ENCODE measurements around the gene SH3RF1. TPM values are rescaled to one million over a fixed set of nuclear protein-coding genes. Genes with fewer than 3 reads are reported as not detected.
"Not testable (repeated sequence)": the region's sequence is repeated elsewhere in the genome, so short reads cannot be mapped to it uniquely, and the experiment has no call there.

Gene SH3RF1
- total and polyA plus RNA-seq, 4 donors, result 14.7 to 21.9 (median 18.5) TPM

DNA sequence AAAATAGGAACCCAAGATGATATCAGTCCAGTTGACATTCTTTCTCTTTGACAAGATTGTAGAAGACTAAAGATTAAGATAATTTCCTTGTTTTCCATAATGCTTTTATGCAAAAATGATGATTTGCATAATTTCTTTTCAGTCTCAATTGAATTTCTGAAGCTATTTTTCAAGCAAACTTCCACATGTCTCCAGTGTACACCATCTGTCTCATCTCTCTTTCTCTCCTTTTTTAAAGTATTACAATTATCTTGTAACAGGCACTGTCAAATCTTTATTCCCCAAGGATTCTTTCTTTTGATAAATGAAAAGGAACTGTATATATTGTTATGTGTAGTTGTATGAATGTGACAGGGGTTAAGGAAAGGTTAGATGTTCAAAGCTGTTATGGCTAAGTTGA lies 7.9 kb upstream of the SH3RF1 start:
- H3K36me3 ChIP-seq (ENCODE audit: control insufficient read depth, insufficient read depth, low read length), result no peaks in the 10 kb centered on the region
- H3K9me3 ChIP-seq (ENCODE audit: control insufficient read depth, insufficient read depth, low read length), result no peaks in the 10 kb centered on the region
- H3K4me1 ChIP-seq (ENCODE audit: control insufficient read depth, insufficient read depth, low read length), result no peaks in the 10 kb centered on the region
- H3K27me3 ChIP-seq (ENCODE audit: control insufficient read depth, insufficient read depth, low read length), result no peaks in the 10 kb centered on the region
- no peak overlapping the region for H3K27ac ChIP-seq (ENCODE audit: low read depth, low read length)
- H3K4me3 ChIP-seq (ENCODE audit: low read depth, low read length), result no peak overlapping the region
- DNase-seq (ENCODE audit: low read depth in 4 of 6, low spot score in 6 of 6), result no peak

DNA sequence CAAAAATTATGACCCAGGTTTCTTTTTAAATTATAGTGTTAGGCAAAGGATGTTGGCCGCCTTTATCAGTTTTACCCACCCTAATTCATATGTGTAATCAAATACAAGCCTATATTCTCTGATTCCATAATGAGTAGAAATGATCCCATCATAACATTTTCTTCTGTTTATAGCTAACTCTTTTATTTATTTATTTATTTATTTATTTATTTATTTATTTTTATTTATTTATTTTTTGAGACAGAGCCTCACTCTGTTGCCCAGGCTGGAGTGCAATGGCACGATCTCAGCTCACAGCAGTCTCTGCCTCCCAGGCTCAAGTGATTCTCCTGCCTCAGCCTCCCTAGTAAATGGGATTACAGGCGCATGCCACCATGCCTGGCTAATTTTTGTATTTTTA lies 7.1 kb upstream of the SH3RF1 start:
- 100% methylated on average over 1 of the region's 3 CpGs for WGBS (ENCODE audit: insufficient coverage)
- H3K36me3 ChIP-seq (ENCODE audit: control insufficient read depth, insufficient read depth, low read length); H3K27ac ChIP-seq (ENCODE audit: low read depth, low read length); H3K27me3 ChIP-seq (ENCODE audit: control insufficient read depth, insufficient read depth, low read length); H3K4me1 ChIP-seq (ENCODE audit: control insufficient read depth, insufficient read depth, low read length); DNase-seq (ENCODE audit: low read depth in 4 of 6, low spot score in 6 of 6); H3K4me3 ChIP-seq (ENCODE audit: low read depth, low read length); H3K9me3 ChIP-seq (ENCODE audit: control insufficient read depth, insufficient read depth, low read length): not testable (repeated sequence)

- WGBS (ENCODE audit: insufficient coverage), result 44% methylated on average over 2 of the region's 2 CpGs
- Histone ChIP-seq H3K9me3 (ENCODE audit: control insufficient read depth, insufficient read depth, low read length) (no peaks in the 10 kb centered on the region), H3K4me3 (ENCODE audit: low read depth, low read length) (no peak overlapping the region), H3K4me1 (ENCODE audit: control insufficient read depth, insufficient read depth, low read length) (peaks cover 5% of the 10 kb centered on the region), H3K27me3 (ENCODE audit: control insufficient read depth, insufficient read depth, low read length) (no peaks in the 10 kb centered on the region), H3K27ac (ENCODE audit: low read depth, low read length) (no peak overlapping the region), H3K36me3 (ENCODE audit: control insufficient read depth, insufficient read depth, low read length) (no peaks in the 10 kb centered on the region)
- no peak for DNase-seq (ENCODE audit: low read depth in 4 of 6, low spot score in 6 of 6)
Observed at GRCh38 chr4:169275180-169275579, 4.4 kb upstream of the SH3RF1 start.

DNA sequence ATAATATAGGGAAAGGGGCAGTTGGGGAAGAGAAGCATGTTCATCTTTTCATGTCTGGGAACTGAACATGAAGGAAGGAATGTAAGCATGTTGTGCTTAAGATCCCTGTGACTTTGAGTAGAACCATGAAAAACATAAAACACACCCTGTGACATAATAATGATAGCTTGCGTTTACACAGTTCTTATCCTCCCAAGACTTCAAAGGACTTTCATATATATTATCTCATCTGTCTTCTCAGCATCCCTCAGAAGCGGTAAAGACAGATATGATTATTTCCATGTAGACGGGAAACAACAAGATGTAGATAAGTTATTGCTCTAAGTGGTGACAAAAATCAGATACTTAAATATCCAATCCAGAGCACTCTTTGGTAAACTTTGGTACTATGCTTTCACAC lies 3.3 kb upstream of the SH3RF1 start:
- Histone ChIP-seq H3K27ac (ENCODE audit: low read depth, low read length) (no peak overlapping the region), H3K36me3 (ENCODE audit: control insufficient read depth, insufficient read depth, low read length) (no peaks in the 10 kb centered on the region), H3K9me3 (ENCODE audit: control insufficient read depth, insufficient read depth, low read length) (no peaks in the 10 kb centered on the region), H3K27me3 (ENCODE audit: control insufficient read depth, insufficient read depth, low read length) (no peaks in the 10 kb centered on the region), H3K4me3 (ENCODE audit: low read depth, low read length) (no peak overlapping the region), H3K4me1 (ENCODE audit: control insufficient read depth, insufficient read depth, low read length) (peaks cover 5% of the 10 kb centered on the region)
- WGBS (ENCODE audit: insufficient coverage), result no CpG with 5 or more reads among the region's 3 CpGs
- DNase-seq (ENCODE audit: low read depth in 4 of 6, low spot score in 6 of 6), result no peak

DNA sequence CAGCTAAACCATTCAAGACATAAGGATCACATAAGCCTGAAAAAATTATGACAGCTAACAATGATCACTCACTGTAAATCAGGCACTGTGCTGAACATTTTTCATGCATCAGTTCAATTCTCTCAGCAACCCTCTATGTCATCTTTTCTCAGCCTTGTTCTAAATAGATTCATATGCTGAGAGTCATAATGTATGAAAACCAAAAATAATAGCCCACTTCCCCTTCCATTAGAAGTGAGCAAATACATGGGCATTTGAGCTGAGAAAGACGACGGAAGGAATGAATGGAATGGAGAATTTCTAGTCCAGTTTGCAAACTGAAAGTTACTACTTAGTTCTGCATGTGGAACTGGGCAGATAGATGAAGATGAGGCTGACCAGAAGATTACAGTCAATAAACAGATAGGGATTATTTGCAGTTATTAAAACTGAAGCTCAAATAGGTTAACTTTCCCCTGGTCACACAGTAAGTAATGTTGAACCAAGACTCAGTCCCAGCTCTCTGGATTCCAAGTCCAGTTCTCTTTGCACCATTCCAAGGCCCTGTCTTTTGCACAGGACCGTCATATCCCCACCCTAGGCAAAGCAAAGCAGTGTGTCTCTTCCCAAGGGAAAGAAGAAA lies 1.6 kb upstream of the SH3RF1 start:
- H3K4me1 ChIP-seq (ENCODE audit: control insufficient read depth, insufficient read depth, low read length), result peaks cover 10% of the 10 kb centered on the region
- no peak for DNase-seq (ENCODE audit: low read depth in 4 of 6, low spot score in 6 of 6)
- H3K9me3 ChIP-seq (ENCODE audit: control insufficient read depth, insufficient read depth, low read length), result no peaks in the 10 kb centered on the region
- no peak overlapping the region for H3K27ac ChIP-seq (ENCODE audit: low read depth, low read length)
- H3K4me3 ChIP-seq (ENCODE audit: low read depth, low read length), result no peak overlapping the region
- no peaks in the 10 kb centered on the region for H3K27me3 ChIP-seq (ENCODE audit: control insufficient read depth, insufficient read depth, low read length)
- WGBS (ENCODE audit: insufficient coverage), result no CpG with 5 or more reads among the region's 3 CpGs
- H3K36me3 ChIP-seq (ENCODE audit: control insufficient read depth, insufficient read depth, low read length), result no peaks in the 10 kb centered on the region

GRCh38 chr4:169271692-169272007 lies 894 bp upstream of the SH3RF1 start:
- no peaks in the 10 kb centered on the region for H3K27me3 ChIP-seq (ENCODE audit: control insufficient read depth, insufficient read depth, low read length)
- peaks cover 10% of the 10 kb centered on the region for H3K4me1 ChIP-seq (ENCODE audit: control insufficient read depth, insufficient read depth, low read length)
- H3K9me3 ChIP-seq (ENCODE audit: control insufficient read depth, insufficient read depth, low read length), result no peaks in the 10 kb centered on the region
- 11% methylated on average over 9 of the region's 11 CpGs for WGBS (ENCODE audit: insufficient coverage)
- no peak for DNase-seq (ENCODE audit: low read depth in 4 of 6, low spot score in 6 of 6)
- peak overlapping the region; percentile 19 for H3K27ac ChIP-seq (ENCODE audit: low read depth, low read length)
- peak overlapping the region; percentile 86 for H3K4me3 ChIP-seq (ENCODE audit: low read depth, low read length)
- H3K36me3 ChIP-seq (ENCODE audit: control insufficient read depth, insufficient read depth, low read length), result no peaks in the 10 kb centered on the region

DNA sequence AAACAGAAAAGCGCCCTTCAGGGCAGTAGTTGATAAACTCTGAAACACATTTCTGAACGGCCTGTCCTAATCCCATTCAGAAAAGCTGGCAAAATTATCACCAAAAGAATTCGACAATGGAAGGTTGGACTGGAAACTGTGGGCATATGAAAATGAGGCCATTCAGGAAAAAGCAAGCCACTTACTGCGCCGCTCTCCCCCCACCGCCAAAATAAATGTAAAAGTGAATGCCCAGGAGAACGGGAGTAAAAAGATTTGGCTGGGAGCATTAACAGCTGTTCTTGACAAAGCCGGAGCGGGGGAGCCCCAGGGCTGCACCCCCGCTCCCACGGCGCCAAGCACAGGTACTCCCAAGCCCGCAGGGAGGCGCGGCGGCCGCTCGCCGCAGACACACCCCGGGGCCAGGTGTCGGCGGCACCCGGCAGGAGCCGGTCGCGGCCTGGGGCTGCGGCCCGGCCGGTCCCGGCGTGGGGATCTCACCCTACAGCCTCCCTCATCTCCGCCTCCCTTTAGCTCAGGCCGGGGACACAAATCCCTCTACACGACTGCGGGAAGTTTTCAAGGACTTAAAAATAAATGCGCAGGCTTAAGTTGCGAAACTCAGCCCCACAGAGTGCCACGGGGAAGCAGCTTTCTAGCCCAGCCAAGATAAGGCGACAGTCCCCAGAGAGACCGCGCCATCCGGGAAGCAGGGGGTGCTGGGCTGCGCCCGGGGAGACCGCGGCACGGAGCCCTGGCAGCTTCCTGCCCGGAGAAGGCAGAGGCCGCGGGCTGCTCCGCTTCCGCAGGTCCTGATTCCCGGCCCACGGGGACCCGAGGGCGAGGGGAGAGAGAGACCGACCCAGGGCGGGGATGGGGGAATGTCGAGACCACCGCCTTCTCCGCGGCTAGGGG lies 593 bp downstream of the SH3RF1 start:
- Histone ChIP-seq H3K27ac (ENCODE audit: low read depth, low read length) (peak overlapping the region; percentile 90), H3K9me3 (ENCODE audit: control insufficient read depth, insufficient read depth, low read length) (no peaks in the 10 kb centered on the region), H3K4me3 (ENCODE audit: low read depth, low read length) (peak overlapping the region; percentile 86), H3K36me3 (ENCODE audit: control insufficient read depth, insufficient read depth, low read length) (no peaks in the 10 kb centered on the region), H3K4me1 (ENCODE audit: control insufficient read depth, insufficient read depth, low read length) (peaks cover 10% of the 10 kb centered on the region), H3K27me3 (ENCODE audit: control insufficient read depth, insufficient read depth, low read length) (no peaks in the 10 kb centered on the region)
- DNase-seq (ENCODE audit: low read depth in 4 of 6, low spot score in 6 of 6), result peak in 3 of 6 donors; percentile 49 to 80 (median 75)
- WGBS (ENCODE audit: insufficient coverage), result under 1% methylated on average over 57 of the region's 62 CpGs

GRCh38 chr4:169268951-169269760 lies 1.6 kb downstream of the SH3RF1 start:
- H3K4me3 ChIP-seq (ENCODE audit: low read depth, low read length), result peak overlapping the region; percentile 86
- no peak for DNase-seq (ENCODE audit: low read depth in 4 of 6, low spot score in 6 of 6)
- no peak overlapping the region for H3K27ac ChIP-seq (ENCODE audit: low read depth, low read length)
- H3K4me1 ChIP-seq (ENCODE audit: control insufficient read depth, insufficient read depth, low read length), result peaks cover 10% of the 10 kb centered on the region
- no peaks in the 10 kb centered on the region for H3K36me3 ChIP-seq (ENCODE audit: control insufficient read depth, insufficient read depth, low read length)
- 32% methylated on average over 8 of the region's 13 CpGs for WGBS (ENCODE audit: insufficient coverage)
- no peaks in the 10 kb centered on the region for H3K27me3 ChIP-seq (ENCODE audit: control insufficient read depth, insufficient read depth, low read length)
- no peaks in the 10 kb centered on the region for H3K9me3 ChIP-seq (ENCODE audit: control insufficient read depth, insufficient read depth, low read length)

GRCh38 chr4:169267070-169267469 lies 3.7 kb downstream of the SH3RF1 start:
- H3K9me3 ChIP-seq (ENCODE audit: control insufficient read depth, insufficient read depth, low read length), result no peaks in the 10 kb centered on the region
- no peaks in the 10 kb centered on the region for H3K27me3 ChIP-seq (ENCODE audit: control insufficient read depth, insufficient read depth, low read length)
- no peak overlapping the region for H3K4me3 ChIP-seq (ENCODE audit: low read depth, low read length)
- H3K27ac ChIP-seq (ENCODE audit: low read depth, low read length), result no peak overlapping the region
- H3K36me3 ChIP-seq (ENCODE audit: control insufficient read depth, insufficient read depth, low read length), result no peaks in the 10 kb centered on the region
- peaks cover 10% of the 10 kb centered on the region for H3K4me1 ChIP-seq (ENCODE audit: control insufficient read depth, insufficient read depth, low read length)
- no peak for DNase-seq (ENCODE audit: low read depth in 4 of 6, low spot score in 6 of 6)
- WGBS (ENCODE audit: insufficient coverage), result no CpG with 5 or more reads among the region's 1 CpG
